SKM-1 (cell line): ENCODE data around the gene FNDC3A.
"Not testable (repeated sequence)": the region's sequence is repeated elsewhere in the genome, so short reads cannot be mapped to it uniquely, and the experiment has no call there.

Experiments used
- DNase-seq: peaks from one replicate; lab custom pipeline; 2025; ENCODE audit not compliant: unreplicated experiment; lab: John Stamatoyannopoulos, UW

Gene FNDC3A

DNA sequence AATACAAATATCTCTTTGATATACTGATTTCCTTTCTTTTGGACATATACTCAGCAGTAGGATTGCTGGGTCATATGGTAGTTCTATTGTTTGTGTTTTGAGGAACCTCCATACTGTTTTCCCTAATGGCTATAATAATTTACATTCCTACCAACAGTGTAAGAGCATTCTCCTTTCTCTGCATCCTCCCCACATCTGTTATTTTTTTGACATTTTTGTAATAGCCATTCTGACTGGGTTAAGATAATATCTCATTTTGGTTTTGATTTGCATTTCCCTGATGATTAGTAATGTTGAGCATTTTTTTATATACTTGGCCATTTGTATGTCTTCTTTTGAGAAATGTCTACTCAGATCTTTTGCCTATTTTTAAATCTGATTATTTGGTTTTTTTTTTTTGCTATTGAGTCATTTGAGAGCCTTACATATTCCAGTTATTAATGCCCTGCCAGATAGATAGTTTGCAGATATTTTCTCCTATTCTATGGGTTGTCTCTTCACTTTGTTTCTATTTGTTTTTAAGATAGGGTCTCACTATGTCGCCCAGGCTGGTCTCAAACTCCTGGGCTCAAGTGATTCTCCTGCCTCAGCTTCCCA lies 95.7 kb downstream of the FNDC3A start:
- no peak for DNase-seq

DNA sequence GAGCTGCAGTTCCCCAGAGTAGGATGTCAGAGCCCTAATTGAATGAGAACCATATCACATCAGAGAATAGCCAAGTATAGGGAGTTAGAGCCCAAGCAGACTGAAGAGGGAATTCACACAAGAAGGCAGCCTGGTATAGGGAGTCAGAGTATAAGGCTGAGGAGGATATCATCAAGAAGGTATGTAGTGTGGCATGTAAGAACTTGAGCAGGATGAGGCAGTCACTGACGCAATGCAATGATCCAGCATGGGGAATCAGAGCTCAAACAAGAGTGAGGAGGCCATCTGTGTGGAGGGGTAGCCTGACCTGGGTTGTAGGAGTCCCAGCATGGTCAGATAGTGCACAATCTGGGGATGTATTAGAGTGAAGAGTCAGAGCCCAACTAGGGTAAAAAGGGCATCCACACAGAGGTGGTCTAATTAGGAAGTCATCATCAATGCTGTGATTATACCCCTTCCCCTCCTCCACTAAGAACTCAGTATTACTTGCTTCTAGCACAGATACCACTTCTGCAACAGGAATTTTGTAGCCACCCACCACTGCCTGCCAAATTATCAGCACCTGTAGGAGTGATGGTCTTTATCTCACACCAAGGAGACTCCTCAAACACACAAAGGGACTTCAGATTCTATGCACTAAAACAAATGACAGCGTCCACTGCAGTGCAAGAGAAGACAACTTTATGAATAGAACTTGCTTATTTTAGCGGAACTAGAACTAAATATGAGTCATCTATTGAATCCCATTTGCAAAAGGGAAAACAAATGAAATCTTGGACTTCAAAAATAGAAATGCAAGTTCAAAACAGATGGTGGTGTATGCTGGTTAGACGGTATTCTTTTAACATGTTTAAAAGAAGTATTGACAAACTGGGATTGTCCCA lies 107.2 kb downstream of the FNDC3A start:
- no peak for DNase-seq

GRCh38 chr13:49084961-49085360 lies 109.2 kb downstream of the FNDC3A start:
- DNase-seq = no peak

DNA sequence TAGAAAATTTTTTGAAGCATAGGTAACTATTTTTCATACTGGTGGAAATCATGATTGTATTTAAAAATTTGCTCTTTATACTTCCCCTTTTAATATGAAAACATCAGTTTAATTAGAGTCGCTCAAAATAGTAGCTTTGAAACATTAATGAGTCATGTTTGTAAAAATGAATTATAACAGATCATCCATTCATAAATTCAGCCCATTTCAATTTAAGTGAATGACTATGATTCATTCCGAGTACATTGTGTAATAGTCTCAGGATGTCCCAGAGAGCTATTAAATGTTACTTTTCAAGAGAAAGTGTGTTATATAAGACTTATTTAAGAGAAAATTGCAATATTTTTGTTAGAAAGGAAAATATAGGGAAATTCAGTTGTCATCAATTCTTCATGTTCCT lies 111.0 kb downstream of the FNDC3A start:
- DNase-seq = no peak

DNA sequence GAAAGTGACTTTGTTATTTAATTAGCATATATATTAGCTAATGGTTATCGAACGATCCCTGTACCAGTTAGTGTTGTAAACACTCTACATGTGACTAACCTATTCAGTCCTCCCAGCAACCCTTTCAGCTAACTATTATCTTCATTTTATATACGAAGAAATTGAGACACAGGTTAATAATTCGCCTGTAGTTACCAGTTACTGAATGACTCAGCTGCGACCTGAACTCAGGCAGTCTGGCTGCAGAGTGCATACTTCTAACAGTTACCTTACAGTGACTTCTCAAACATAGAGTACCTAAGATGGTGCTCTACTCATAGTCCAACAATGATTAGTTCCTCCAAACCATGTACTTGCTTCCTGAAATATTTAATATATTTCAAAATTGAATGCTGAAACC lies 117.7 kb downstream of the FNDC3A start:
- DNase-seq = no peak

DNA sequence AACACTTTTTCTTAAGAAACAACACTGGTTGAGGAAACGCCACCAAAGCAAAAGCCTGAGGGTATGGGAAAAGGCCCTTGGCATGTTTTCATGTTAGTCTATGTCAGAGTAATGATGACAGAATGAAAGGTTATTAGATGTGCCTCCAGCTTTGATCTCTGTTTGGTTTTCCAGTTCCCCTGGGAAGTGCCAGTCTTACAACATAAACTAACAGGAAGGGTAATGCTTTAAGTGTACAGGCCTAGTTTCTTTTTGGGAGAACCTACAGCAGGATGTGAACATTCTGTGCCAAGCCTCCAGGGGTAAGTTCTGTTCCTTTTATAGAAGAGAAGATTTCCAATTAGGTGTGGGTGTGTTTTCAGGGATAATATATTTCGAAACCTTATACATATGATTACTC lies 121.7 kb downstream of the FNDC3A start:
- DNase-seq = no peak

- DNase-seq = no peak
Observed at GRCh38 chr13:49098198-49098597, 122.5 kb downstream of the FNDC3A start.

GRCh38 chr13:49098771-49099512 lies 123.2 kb downstream of the FNDC3A start:
- no peak for DNase-seq

DNA sequence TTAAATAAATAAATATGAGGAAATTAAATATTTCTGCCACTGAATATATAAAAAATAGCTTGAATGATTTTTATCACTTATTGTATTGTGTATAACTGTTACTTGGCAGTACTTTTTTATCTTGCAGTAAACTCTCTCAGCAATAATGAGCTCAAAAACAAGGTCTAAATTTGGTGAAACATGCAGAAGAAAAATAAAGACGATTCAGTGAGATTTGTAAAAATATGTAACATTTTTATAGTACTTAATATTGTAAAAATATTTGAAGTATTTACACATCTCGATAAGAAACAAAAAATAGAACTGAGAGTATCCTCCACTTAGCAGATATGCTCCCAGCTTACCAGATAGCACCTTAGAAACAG lies 123.8 kb downstream of the FNDC3A start:
- DNase-seq = no peak

GRCh38 chr13:49100637-49101570 lies 125.2 kb downstream of the FNDC3A start:
- no peak for DNase-seq

DNA sequence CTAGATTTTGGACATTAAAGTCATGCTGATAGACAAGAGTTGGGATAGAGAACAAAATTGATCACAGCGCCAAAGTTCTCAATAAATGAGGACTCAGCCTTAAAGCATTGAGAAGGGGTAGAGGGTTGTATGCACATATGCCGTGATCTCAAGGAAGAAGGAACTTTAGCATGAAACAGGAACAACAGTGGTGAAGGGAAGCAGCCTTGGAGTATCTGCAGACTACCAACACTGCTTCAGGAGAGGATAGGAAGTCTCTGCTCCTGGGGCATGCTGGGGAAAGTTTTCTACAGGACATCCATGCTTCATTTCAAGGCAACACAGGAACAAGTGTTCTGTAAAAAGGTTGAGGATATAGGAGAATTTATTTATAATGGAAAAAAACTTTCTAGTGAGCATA lies 132.5 kb downstream of the FNDC3A start:
- DNase-seq = no peak

GRCh38 chr13:49110122-49110912 lies 134.6 kb downstream of the FNDC3A start:
- peak; percentile 72 for DNase-seq

DNA sequence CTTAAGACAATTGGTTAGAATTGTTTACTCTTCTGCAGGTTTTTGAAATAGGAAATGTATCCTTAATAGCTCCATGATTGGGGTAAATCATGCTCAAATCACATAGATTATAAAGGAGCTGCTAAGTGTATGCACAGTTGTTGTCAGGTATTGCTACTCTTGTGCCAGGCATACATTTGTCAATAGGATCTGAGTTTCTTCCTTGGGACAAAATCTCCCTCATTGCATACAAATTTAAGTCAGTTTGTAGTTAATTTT lies 135.1 kb downstream of the FNDC3A start:
- DNase-seq = no peak

DNA sequence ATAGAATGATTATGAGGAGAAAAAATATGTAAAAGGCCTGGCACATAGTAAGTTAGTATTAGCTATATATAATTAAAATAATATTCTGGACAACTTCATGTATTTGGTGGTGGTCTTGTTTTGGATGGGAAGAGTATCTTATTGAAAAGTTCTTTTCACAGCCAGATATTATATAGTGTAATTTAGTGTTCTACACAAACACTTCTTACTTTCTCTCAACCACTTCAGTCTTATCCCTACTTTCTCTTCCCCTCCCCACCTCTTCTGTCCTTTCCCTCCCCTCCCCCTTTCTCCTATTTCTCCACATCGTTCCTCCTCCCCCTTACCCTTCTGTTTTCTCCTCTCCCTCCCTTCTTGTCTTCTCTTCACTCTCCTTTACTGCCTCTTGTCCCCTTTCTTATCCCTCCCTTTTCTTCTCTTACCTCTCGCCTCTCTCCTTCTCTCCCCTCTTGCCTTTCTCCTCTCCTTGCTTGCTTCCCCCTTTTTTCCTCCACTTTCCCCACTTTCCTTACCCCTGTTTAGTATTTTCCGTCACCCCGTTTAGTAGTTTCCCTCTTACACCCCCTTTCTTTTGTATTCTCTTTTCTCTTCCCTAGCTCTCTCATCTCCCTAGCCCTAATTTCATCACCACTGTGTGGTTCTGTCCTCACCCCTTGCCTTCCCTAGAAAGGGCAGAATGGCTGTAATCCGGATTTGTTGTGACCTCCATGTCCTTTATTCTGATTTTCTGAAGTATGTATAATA lies 137.2 kb downstream of the FNDC3A start:
- DNase-seq = no peak

DNA sequence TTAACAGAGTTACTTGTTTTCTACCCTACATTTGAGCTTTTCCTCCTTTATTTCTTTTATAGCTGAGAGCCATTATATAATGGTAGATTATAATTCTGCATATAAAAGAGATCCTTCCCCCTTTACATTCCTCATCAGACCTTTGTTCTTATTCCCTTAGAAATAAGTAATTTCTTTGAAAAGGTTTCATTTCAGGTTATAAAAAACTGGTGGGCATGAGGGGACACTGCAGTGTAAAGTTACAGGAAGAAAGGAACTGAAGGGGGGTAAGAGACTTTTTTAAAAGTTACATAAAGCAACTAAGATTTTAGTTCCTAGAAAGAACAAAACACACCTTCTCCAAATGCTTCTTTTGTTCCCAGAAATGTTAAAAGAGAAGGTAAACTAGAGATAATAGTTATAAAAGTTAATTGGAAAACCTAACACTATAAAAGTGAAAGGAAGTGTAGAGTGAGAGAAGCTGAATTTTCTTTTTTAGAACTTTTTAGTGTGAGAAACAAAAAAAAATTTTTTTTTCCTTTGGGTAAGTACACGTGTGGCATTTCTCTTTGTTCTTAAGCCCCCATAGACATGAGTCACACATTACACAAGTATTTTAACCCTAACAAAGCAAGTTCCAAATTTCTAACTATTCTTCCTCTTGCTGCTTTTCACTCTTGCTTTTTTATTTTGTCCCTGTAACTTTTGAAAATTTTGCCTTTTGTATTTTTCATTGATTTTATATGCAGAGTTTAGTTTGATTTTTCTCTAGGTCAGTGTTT lies 138.0 kb downstream of the FNDC3A start:
- DNase-seq = no peak

DNA sequence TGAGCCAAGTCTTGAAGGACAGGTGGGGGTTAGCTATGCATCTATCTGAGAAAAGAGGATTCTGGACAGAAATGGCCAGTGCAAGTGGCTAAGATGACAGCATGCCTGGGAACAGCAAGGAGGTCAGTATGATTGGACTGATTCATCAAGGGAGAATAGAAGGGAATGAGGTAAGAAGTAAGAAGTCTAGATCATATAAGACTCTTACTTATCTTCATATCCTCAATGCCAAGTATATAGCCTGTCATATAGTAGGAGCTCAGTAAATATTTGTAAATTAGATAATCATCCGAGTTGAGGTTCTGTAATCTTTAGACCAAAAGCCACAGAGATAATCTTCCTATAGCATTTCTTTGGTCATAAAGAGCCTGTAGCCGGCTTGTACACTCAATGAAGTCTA lies 141.2 kb downstream of the FNDC3A start:
- DNase-seq = no peak

GRCh38 chr13:49118455-49118854 lies 142.7 kb downstream of the FNDC3A start:
- DNase-seq = not testable (repeated sequence)

DNA sequence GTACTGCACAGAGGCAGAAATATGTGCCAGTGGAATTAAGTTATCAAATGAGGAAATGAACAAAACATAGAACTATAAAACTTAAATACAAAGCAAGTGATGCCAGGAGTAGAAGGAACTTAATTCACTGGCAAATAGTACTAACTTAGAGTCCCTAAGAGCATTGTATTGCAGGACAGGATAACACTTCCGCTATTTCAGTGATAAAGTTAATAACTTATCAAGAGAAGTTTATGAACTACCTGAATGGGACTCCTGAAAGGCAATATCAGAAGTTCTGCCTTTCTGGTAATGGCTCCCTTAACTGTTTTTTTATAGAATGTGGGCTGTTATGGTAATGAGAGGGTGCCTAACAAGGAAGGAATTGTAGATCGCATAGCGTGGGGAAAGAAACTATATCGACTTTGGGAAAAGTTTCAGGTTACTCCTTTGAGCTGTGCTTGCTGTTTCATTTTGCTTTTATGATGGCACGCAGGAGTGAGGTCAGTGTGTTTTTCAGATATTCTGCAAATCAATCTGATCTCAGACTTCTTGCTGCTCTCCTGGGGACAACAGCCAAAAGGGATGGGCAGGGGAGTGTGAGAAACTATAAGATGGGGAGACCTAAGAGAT lies 149.1 kb downstream of the FNDC3A start:
- DNase-seq = no peak
